ENCODE measurements around the gene TDRD12.
"Not testable (repeated sequence)": the region's sequence is repeated elsewhere in the genome, so short reads cannot be mapped to it uniquely, and the experiment has no call there.

TDRD12 gene

DNA sequence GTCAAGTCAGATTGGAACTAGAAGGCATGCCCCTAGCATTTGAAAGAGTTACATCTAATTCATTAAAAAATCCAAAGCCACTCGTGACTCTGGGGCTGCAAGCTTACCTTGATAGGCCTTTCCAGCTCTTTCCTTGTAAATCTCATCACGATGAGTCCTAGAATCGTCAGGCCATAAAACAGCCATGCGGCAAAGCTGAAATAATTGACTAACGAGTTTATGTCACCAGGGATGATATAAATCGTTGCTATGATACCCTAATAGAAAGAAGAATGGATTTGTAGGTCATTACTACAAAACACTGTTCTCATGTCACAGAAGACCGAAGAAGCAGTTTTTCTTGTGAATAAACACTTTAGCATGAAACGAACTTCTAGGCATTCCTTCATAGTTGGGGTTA is 122.5 kb downstream of the TDRD12 start:
- DNase-seq: no peak

DNA sequence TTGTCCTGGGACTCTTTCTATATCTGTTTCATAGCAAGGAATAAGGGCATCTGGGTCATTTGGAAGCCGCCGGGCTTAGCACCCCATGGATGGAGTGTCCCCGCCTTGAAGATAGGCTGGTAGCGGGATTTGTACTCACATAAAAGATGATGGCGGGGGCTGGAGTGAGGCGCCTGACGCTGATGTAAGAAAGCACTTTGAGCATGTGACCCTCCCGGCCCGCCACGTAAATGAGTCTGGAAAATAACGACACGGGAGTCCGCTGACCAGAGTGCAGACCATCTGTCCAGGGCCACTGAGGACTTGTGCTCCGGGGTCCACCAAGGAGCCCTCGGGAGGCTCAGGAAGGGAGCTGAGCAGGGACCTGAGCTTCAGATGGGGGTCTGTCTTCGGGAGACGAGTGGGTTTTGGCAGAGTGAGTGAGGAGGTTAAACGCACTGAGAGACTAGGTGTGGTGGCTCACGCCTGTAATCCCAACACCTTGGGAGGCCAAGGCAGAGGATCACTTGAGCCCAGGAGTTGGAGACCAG is 124.2 kb downstream of the TDRD12 start:
- DNase-seq: no peak

GRCh38 chr19:32848035-32848434 is 128.5 kb downstream of the TDRD12 start:
- DNase-seq: not testable (repeated sequence)

DNA sequence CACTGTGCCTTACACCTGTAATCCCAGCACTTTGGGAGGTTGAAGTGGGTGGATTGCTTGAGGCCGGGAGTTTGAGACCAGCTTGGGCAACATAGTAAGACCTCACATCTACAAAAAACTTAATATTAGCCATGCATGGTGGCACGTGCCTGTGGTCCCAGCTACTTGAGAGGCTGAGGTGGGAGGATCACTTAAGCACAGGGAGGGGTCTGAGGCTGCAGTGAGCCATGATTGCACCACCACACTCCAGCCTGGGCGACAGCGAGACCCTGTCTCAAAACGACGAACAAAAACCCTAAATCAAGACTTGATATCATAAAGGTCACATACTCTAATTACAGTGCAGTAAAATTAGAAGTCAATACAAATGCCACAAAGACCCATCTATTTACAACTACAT is 132.6 kb downstream of the TDRD12 start:
- DNase-seq: no peak

GRCh38 chr19:32856818-32857217 is 137.3 kb downstream of the TDRD12 start:
- not testable (repeated sequence) for DNase-seq

GRCh38 chr19:32857584-32857983 is 138.0 kb downstream of the TDRD12 start:
- DNase-seq: no peak

- no peak for DNase-seq
These were observed 138.6 kb downstream of the TDRD12 start for GRCh38 chr19:32858155-32858554.

- DNase-seq: no peak
These were observed 139.0 kb downstream of the TDRD12 start for GRCh38 chr19:32858559-32858958.

- DNase-seq: no peak
These were observed 140.0 kb downstream of the TDRD12 start for GRCh38 chr19:32859591-32859990.

DNA sequence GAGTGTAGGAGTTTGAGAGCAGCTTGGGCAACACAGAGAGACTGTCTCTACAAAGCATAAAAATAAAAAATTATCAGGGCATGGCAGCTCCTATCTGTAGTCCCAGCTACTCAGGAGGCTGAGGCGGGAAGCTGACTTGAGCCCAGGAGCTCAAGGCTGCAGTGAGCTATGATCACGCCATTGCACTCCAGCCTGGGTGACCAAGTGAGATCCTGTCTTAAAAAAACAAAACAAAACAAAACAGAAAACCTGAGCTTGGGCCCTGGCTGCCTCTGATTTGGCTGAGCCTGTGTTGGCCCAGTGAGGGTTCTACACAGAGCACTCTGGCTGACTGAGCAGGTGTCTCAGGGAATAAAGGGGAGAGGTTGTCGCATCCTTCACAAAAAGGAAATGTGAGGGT is 142.0 kb downstream of the TDRD12 start:
- peak; percentile 9 for DNase-seq

DNA sequence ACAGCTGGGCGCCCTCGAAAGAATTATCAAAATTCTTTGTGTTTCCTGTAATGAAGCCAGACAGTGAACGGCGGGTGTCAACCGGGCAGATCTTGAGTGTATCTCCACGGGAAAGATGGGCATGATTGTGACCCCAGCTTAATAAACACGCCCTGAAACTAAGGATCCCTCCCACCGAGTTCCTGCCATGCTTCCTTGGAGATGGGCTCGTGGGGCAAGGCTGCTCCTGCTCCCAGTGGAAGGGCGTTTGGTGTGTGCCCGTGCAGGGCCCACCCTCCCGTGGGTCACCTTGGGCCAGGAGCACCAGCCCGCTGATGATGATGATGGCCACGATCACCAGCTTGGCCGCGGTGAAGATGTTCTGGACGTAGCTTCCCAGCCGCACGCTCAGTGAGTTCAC is 142.6 kb downstream of the TDRD12 start:
- DNase-seq: no peak

GRCh38 chr19:32862741-32863140 is 143.2 kb downstream of the TDRD12 start:
- DNase-seq: no peak

- no peak for DNase-seq
These were observed 143.7 kb downstream of the TDRD12 start for GRCh38 chr19:32863301-32863700.

- no peak for DNase-seq
These were observed 144.3 kb downstream of the TDRD12 start for GRCh38 chr19:32863841-32864240.

- no peak for DNase-seq
These were observed 144.9 kb downstream of the TDRD12 start for GRCh38 chr19:32864318-32865007.

- DNase-seq: no peak
These were observed 145.8 kb downstream of the TDRD12 start for GRCh38 chr19:32865326-32865725.

DNA sequence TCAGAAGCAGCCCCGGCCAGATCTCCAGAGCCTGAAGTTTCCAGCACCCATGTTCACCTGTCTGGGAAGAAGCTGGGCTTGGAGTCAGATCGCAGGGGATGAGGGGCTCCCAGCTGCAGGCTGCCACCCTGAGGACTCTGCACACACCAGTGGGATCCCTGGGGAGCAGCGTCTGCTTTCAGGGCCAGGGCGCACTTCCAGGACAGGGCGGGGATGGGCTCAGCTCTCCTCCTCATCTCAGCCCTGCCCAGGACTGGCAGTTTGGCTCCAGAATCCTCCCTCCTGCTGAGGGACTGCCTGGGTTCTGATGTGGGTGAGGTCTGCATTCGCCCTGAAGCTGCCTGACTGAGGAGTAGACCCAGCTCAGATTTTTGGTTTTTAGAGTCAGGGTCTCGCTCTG is 146.5 kb downstream of the TDRD12 start:
- DNase-seq: no peak

DNA sequence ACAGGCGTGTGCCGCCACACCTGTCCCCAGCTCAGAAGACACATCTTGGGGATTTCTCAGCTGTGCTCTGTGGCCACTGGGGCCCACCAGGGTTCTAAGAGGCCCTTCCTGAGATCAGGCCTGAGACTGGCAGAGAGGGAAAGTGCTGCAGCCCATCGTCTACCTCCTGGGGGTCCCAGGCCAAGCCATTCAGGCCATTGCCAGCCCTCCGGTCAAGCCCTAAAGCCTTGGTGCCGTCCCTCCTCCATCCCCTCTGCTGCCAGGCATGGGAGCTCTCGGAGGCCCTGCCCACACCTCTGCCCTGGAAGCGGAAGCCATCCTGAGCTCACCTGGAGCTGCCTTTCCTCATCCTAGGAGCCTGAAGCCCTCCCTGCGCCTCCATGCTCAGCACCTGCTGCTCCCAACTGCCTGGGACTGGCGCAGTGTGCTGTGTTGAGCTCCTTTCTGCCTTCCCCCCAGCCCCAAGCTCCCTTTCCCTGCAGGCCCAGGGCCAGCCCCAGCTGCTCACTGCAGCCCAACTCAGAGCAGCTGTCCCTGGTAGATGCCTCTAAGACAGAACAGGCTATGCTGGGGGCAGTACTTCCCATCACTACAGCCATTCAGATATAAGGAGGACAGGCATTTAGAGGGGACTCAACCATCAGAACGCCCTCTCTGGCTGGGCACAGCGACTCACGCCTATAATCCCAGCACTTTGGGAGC is 147.1 kb downstream of the TDRD12 start:
- no peak for DNase-seq

DNA sequence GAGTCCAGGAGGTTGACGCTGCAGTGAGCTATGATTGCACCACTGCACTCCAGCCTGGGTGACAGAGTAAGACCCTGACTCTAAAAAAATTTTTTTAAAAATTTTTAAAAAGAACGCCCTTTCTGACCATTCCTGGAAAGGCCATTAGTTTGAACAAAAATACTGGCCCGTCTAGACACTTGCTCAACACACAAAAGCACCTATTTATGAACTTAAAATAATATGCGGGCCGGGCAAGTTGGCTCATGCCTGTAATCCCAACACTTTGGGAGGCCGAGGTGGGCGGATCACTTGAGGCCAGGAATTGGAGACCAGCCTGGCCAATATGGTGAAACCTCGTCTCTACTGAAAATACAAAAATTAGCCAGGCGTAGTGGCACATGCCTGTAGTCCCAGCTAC is 147.9 kb downstream of the TDRD12 start:
- DNase-seq: not testable (repeated sequence)

DNA sequence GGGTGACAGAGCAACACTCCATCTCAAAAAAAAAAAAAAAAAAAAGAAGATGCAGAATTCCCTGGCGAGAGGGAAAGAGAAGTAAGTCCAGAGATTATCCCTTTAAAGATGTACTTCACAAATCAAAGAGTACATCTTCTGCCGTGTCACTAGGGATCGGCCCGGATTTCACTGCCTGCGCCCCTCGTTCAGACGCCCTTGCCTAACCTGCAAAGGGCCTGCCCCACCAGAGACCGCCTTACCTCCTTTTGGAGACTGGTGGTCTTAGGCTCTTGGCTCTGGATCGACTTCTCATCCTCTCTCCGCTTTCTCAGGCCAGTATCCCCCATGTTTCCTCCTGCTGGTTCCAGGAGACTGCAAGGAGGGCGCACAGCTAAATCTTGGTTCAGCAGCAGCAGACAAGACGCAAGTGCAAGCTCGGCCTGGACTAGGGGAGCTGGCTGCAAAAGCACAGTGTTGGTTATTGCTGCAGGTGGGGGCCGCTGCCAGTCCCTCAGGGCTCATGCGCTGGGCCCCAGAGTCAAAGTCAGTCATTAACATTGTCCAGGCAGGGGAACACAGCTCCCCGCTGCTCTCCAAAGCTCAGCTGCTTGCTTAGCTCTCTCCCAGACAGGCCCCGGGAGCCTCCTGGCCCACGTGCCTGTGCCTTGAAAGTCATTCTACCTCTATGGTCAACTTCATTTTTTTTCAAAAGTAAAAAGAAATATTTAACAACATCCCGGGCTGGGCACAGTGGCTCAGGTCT is 148.8 kb downstream of the TDRD12 start:
- no peak for DNase-seq

DNA sequence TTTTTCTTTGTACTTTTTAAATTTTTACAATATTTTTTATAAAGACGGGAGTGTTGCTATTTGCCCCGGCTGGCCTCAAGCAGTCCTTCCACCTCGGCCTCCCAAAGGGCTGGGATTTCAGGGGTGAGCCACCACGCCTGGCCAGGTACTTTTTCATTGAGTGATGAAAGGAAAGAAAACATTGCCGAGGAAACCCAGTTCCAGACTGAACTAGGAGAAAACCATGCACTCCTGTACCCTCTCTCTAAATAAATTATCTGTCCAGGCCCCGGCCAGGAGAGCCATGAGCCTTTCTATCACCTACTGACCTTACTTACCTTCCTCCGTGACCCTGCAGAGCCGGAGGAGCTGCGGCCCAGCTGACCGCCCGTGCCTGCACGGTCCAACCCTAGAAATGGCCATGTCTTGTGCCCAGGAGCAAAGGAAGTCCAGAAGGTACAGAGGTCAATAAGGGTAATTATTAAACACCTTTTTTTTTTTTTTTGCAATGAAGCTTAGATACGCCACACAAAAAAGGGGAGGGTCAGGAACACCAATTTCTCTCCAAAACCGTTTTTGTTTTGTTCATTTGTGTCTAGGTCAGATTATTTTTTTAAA is 149.9 kb downstream of the TDRD12 start, which contains the start of gene SLC7A9:
Gene SLC7A9 (minus strand): TSS at position 399 of the 597 bp plus-strand sequence. CDS start 1,233 bp downstream, outside the sequence.
- DNase-seq: no peak

DNA sequence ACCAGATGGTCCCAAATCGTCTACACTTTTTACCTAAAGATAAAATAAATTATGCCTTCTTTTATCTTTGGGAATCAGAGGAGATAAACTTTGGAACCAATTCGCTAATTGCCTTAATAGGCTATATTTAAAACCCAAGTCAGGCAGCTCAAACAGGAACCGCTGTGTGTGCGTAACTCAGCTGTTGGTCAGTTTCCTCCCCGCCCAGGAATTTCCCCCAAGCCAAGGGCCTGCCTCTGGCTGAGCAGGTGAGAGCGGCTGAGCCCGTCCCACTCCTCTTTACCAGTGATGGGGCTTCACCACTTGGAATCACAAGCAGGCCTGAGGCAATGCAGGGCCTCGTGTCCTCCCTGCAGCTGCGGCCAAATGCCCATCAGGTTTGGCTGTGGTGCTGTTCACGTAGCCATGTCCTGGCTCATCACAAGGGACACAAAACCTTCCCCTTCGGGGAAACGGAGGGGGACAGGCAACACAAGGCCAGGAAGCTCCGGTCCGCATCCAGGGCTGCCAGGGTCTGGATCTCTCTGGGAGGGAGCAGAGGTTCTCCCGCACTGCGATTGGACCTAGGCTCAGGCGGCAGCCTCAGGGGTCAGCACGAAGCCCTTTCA is 150.5 kb downstream of the TDRD12 start:
- no peak for DNase-seq

DNA sequence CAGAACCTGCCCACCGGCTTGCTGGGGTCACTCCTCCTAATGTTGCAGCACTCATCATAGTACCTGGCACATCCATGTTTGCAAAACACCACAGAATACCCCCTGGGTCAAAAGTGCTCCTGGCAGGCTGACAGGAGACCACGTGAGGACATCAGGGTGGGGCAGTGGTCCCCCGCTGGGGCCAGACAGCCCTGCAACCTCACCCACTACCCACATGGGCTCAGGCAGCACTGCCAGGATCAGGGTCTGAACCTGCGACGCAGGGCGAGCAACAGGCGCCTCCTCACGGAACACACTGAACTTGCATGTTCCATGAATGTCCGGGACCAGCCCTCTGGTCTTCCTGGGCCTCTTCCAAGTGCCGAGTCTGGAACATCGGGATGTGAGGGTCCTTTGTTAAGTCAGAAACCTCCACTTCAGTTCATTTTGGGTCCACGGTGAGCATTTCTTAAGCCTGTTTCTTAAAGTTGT is 151.4 kb downstream of the TDRD12 start:
- DNase-seq: no peak
